Measurements from ENCODE around the gene ARHGAP27. TPM values are rescaled to one million over a fixed set of nuclear protein-coding genes. Genes with fewer than 3 reads are reported as not detected.

Gene ARHGAP27
- total and polyA plus RNA-seq, 2 of the 13 experiments (the other 11 are each of a cell fraction or from before 2014, with no cell fraction given) = 15.5 to 18.9 TPM

- no peak; the same call in 1 of the 2 replicates for TF ChIP-seq ZNF333 (CRISPR knock-in tag; IDR thresholded peaks at IDR 0.05; ENCODE audit: borderline replicate concordance)
- peak; percentile 35; the same call in 1 of the 2 replicates for TF ChIP-seq SMAD3 (CRISPR knock-in tag; IDR thresholded peaks at IDR 0.05)
- peak; percentile 82 for TF ChIP-seq RXRA (CRISPR knock-in tag; IDR thresholded peaks at IDR 0.05)
- TF ChIP-seq, protein P1, sequence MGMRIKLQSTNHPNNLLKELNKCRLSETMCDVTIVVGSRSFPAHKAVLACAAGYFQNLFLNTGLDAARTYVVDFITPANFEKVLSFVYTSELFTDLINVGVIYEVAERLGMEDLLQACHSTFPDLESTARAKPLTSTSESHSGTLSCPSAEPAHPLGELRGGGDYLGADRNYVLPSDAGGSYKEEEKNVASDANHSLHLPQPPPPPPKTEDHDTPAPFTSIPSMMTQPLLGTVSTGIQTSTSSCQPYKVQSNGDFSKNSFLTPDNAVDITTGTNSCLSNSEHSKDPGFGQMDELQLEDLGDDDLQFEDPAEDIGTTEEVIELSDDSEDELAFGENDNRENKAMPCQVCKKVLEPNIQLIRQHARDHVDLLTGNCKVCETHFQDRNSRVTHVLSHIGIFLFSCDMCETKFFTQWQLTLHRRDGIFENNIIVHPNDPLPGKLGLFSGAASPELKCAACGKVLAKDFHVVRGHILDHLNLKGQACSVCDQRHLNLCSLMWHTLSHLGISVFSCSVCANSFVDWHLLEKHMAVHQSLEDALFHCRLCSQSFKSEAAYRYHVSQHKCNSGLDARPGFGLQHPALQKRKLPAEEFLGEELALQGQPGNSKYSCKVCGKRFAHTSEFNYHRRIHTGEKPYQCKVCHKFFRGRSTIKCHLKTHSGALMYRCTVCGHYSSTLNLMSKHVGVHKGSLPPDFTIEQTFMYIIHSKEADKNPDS (CRISPR knock-in tag; IDR thresholded peaks at IDR 0.05) = no peak
- no peak for TF ChIP-seq TBP (CRISPR knock-in tag; IDR thresholded peaks at IDR 0.05)
- TF ChIP-seq IRF2 (CRISPR knock-in tag; IDR thresholded peaks at IDR 0.05) = peak; percentile 54; the same call in 1 of the 2 replicates
- no peak for TF ChIP-seq ZNF841 (CRISPR knock-in tag; IDR thresholded peaks at IDR 0.05; ENCODE audit: borderline replicate concordance)
- no peak for TF ChIP-seq PHF20 (CRISPR knock-in tag; IDR thresholded peaks at IDR 0.05)
- TF ChIP-seq SMARCE1 (IDR thresholded peaks at IDR 0.05; ENCODE audit: borderline replicate concordance) = peak; percentile 54; the same call in 1 of the 2 replicates
- TF ChIP-seq, protein P2, sequence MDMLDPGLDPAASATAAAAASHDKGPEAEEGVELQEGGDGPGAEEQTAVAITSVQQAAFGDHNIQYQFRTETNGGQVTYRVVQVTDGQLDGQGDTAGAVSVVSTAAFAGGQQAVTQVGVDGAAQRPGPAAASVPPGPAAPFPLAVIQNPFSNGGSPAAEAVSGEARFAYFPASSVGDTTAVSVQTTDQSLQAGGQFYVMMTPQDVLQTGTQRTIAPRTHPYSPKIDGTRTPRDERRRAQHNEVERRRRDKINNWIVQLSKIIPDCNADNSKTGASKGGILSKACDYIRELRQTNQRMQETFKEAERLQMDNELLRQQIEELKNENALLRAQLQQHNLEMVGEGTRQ (IDR thresholded peaks at IDR 0.05; ENCODE audit: low read depth, low read length) = no peak
- TF ChIP-seq, protein P2 (CRISPR knock-in tag; IDR thresholded peaks at IDR 0.05; ENCODE audit: borderline replicate concordance) = no peak
- peak; percentile 90 for TF ChIP-seq TBX2 (CRISPR knock-in tag; IDR thresholded peaks at IDR 0.05; ENCODE audit: borderline replicate concordance)
- TF ChIP-seq ZNF761 (CRISPR knock-in tag; conservative IDR thresholded peaks at IDR 0.05) = peak; percentile 53; the same call in 1 of the 2 replicates
- TF ChIP-seq ZNF274 (CRISPR knock-in tag; IDR thresholded peaks at IDR 0.05) = no peak; the same call in 1 of the 2 replicates
- 0 out of 2 replicates have a peak, but pooled peaks have one; percentile 17 for TF ChIP-seq ZKSCAN8 (CRISPR knock-in tag; IDR thresholded peaks at IDR 0.05; ENCODE audit: borderline replicate concordance)
- TF ChIP-seq ZMYM4 (CRISPR knock-in tag; IDR thresholded peaks at IDR 0.05) = no peak
- TF ChIP-seq NR2F6 (IDR thresholded peaks at IDR 0.05) = peak; percentile 32; the same call in 1 of the 2 replicates
- TF ChIP-seq NR2F6 (CRISPR knock-in tag; IDR thresholded peaks at IDR 0.05) = peak; percentile 61; the same call in 1 of the 2 replicates
- TF ChIP-seq, protein P3, sequence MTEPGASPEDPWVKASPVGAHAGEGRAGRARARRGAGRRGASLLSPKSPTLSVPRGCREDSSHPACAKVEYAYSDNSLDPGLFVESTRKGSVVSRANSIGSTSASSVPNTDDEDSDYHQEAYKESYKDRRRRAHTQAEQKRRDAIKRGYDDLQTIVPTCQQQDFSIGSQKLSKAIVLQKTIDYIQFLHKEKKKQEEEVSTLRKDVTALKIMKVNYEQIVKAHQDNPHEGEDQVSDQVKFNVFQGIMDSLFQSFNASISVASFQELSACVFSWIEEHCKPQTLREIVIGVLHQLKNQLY (CRISPR knock-in tag; IDR thresholded peaks at IDR 0.05) = peak; percentile 40; the same call in 1 of the 2 replicates
- peak; percentile 25; the same call in 1 of the 2 replicates for TF ChIP-seq CHCHD3 (CRISPR knock-in tag; IDR thresholded peaks at IDR 0.05)
- TF ChIP-seq ZNF337 (CRISPR knock-in tag; IDR thresholded peaks at IDR 0.05; ENCODE audit: borderline replicate concordance, low read depth) = no peak
- TF ChIP-seq NCOR1 (IDR thresholded peaks at IDR 0.05; ENCODE audit: borderline replicate concordance, low read length) = no peak
- no peak for TF ChIP-seq MLLT10 (CRISPR knock-in tag; IDR thresholded peaks at IDR 0.05)
- 0 out of 2 replicates have a peak, but pooled peaks have one; percentile 21 for TF ChIP-seq CREM (IDR thresholded peaks at IDR 0.05)
- TF ChIP-seq CREM (CRISPR knock-in tag; IDR thresholded peaks at IDR 0.05) = no peak
- peak; percentile 98 for TF ChIP-seq JUN (CRISPR knock-in tag; IDR thresholded peaks at IDR 0.05)
- peak; percentile 73; the same call in 1 of the 2 replicates for TF ChIP-seq GZF1 (CRISPR knock-in tag; IDR thresholded peaks at IDR 0.05)
- TF ChIP-seq ZNF558 (CRISPR knock-in tag; IDR thresholded peaks at IDR 0.05; ENCODE audit: borderline replicate concordance) = no peak
Observed at GRCh38 chr17:45371414-45372324, 61.0 kb downstream of the ARHGAP27 start (continued).

All from HepG2 (cell line).